Endothelial cell (in vitro differentiated cells): Measurements from ENCODE around the gene PDE4D. TPM values are rescaled to one million over a fixed set of nuclear protein-coding genes. Genes with fewer than 3 reads are reported as not detected.

Experiments used
- DNase-seq: peaks from one replicate; pipeline ENCODE4 v3.0.0; 2021; ENCODE audit warnings: low spot score
- H3K27ac Mint-ChIP-seq: one replicate; pipeline ENCODE4 v1.8.0; 2021; ENCODE audit warnings: mixed read lengths, inconsistent platforms; ENCODE audit not compliant: unreplicated experiment
- H3K27me3 Mint-ChIP-seq: one replicate; pipeline ENCODE4 v1.8.0; 2021; ENCODE audit warnings: mild to moderate bottlenecking, moderate library complexity, mixed read lengths, inconsistent platforms; ENCODE audit not compliant: unreplicated experiment
- H3K36me3 Mint-ChIP-seq: one replicate; pipeline ENCODE4 v1.8.0; 2021; ENCODE audit warnings: mild to moderate bottlenecking, low read depth, mixed read lengths, inconsistent platforms; ENCODE audit not compliant: unreplicated experiment
- H3K4me1 Mint-ChIP-seq: one replicate; pipeline ENCODE4 v1.8.0; 2021; ENCODE audit warnings: mild to moderate bottlenecking, mixed read lengths, inconsistent platforms; ENCODE audit not compliant: unreplicated experiment
- H3K4me3 Mint-ChIP-seq: one replicate; pipeline ENCODE4 v1.8.0; 2021; ENCODE audit warnings: mild to moderate bottlenecking, mixed read lengths, inconsistent platforms; ENCODE audit not compliant: unreplicated experiment
- H3K9me3 Mint-ChIP-seq: one replicate; pipeline ENCODE4 v1.8.0; 2021; ENCODE audit warnings: mixed read lengths, inconsistent platforms; ENCODE audit not compliant: unreplicated experiment
- total RNA-seq: library from RNA; stranded (reverse); fragmentation: NEBNext Ultra II Directional; extraction: Animal tissue kit (Norgen Biotek cat#: 25700); gene quantifications from one replicate; pipeline ENCODE4 v1.2.1, GENCODE V29; 2021; ENCODE audit not compliant: unreplicated experiment
- TF ChIP-seq, protein P1 (sequence below): fragments of 200-600 bp; sonication (generic); IDR thresholded peaks from one replicate; pipeline ENCODE4 v1.5.0; 2021; ENCODE audit warnings: antibody characterized with exemption; ENCODE audit not compliant: unreplicated experiment

The PDE4D gene
- total RNA-seq, 1 donor from 2014 or later, result 9.4 TPM

DNA sequence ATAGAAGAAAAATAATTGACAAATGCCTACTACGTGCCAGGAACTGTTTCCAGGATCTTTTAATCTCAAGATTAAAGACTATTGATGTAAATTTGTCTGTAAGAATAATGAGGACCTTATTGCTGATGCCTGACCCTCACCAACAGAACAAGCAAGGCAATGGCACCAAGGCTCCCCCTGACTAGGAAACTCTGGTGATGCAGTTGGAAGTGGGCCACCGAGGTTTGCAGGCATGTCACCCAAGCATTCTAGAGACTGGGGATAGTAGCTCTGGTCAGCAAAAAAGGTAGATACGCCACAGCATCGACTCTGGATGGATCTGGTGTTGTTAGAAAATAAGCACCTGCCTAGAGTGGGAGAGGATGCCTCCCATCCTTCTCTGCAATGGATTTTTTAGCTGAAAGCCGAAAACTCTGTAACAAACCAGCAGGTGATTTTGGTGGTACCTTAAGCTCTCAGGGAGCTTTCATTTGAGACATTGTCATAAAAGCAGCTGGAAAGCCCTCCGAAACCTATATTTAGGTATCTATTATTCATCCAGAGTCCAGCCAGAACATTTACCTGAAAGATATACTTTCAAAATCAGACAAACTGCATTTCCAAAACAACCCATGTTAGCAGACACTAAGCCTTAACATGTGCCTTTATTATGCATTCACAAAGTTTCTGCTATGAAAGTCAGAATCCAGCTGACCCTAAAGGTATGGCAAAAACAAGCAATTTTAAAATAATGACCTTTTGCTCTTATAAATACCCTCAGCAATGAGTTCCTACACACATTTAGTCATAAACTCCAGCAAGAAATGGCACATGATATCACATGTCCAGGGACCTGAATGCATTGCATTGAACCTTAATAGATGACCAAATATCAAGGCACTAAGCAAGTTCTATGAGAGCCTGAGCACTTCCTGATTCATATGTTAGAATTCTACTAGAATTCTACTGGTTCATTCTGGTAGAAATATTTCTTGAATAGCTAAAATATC, 308.4 kb downstream of the PDE4D start:
- peaks cover 3% of the 10 kb centered on the region for H3K27me3 Mint-ChIP-seq
- no peak for DNase-seq
- H3K27ac Mint-ChIP-seq, result no peak overlapping the region
- no peaks in the 10 kb centered on the region for H3K36me3 Mint-ChIP-seq
- H3K4me3 Mint-ChIP-seq, result no peak overlapping the region
- H3K4me1 Mint-ChIP-seq, result no peaks in the 10 kb centered on the region
- no peaks in the 10 kb centered on the region for H3K9me3 Mint-ChIP-seq
- TF ChIP-seq, protein P1, sequence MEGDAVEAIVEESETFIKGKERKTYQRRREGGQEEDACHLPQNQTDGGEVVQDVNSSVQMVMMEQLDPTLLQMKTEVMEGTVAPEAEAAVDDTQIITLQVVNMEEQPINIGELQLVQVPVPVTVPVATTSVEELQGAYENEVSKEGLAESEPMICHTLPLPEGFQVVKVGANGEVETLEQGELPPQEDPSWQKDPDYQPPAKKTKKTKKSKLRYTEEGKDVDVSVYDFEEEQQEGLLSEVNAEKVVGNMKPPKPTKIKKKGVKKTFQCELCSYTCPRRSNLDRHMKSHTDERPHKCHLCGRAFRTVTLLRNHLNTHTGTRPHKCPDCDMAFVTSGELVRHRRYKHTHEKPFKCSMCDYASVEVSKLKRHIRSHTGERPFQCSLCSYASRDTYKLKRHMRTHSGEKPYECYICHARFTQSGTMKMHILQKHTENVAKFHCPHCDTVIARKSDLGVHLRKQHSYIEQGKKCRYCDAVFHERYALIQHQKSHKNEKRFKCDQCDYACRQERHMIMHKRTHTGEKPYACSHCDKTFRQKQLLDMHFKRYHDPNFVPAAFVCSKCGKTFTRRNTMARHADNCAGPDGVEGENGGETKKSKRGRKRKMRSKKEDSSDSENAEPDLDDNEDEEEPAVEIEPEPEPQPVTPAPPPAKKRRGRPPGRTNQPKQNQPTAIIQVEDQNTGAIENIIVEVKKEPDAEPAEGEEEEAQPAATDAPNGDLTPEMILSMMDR, result no peak

DNA sequence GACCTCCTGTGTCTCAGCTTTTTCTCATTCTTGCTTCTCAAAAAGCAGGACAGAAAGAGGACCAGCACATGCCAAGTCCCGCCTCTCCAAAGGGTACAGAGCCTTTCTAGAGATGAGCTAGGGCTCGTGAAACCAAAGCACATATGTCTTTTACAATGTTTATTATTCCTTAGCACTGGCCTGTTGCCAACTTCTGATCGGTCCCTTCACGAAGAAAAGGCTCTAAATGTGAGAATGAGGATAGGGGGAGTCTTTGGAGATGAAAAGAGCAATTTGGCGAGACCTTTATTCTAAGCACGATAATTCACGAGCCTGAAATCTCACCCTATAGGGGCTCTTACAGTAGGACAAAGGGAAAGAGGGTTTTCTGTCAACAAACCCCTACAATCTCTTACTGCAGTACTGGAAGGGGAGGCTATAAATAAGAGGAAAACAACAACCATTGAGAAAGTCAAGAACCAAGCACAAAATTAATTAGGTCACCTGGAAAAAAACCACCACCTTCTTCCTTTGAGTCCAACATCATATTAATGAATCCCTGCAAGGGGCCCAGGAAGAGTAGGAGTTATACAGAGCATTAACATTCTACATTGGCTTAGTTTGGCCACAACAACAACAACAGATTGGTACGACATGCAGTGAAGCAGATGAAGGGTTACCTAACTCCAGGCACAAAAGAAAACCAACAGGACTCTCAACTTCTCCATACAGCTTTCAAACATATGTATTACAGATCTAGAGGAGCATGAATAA, 309.5 kb downstream of the PDE4D start:
- Mint-ChIP-seq H3K27ac (no peak overlapping the region), H3K9me3 (no peaks in the 10 kb centered on the region), H3K27me3 (peaks cover 3% of the 10 kb centered on the region), H3K36me3 (no peaks in the 10 kb centered on the region), H3K4me3 (no peak overlapping the region), H3K4me1 (no peaks in the 10 kb centered on the region)
- TF ChIP-seq, protein P1, result no peak
- no peak for DNase-seq

DNA sequence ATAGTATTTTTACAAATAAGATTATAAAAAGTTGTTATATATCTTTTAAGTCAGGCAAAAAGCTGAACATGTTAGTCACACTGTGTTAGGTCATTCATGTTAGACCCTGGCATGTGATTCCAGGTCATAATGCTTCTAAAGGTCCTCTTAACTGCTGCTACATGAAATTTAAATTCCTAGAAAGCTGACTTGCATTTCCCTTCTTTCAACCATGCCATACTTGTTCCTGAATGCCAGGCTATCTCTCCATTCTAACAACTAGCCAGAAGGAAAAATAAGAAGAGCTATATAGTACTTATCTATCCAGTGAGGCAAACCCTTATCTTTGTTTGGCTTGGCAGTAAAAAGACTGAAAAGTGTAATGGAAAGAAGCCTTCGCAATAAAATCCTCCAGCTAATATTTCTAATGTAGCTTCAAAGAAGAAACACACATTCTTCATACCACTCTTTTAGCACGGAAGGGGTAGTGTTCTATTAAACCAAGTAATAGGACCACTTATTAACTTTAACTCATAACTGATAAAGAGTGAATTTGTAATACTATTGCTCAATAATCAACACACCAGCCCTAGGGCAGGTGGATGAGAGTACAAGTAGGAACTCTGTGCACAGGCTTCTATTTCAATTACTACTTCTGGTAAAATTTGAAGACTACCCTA, 310.2 kb downstream of the PDE4D start:
- Mint-ChIP-seq H3K9me3 (no peaks in the 10 kb centered on the region), H3K4me3 (no peak overlapping the region), H3K4me1 (no peaks in the 10 kb centered on the region), H3K27me3 (peaks cover 4% of the 10 kb centered on the region), H3K27ac (no peak overlapping the region), H3K36me3 (no peaks in the 10 kb centered on the region)
- TF ChIP-seq, protein P1, result no peak
- DNase-seq, result no peak

DNA sequence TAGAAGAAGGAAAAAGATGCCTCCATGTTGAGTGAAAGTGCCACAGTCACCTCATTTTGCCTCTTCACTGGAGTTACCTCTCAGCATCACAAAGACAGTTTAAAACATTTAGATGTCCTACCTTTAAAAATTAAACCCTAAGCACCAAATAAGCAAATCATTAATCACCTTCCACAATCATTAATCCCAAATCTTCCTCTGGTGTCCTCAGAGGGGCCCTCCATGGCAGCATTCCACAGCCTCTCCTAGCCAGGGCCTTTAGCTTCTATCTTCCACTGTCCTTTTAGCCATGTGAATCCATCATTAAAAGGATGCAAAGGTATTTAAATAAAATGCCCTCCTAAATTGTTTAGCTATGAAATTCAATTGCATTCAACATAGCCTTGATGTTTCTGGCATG, 310.8 kb downstream of the PDE4D start:
- no peak overlapping the region for H3K27ac Mint-ChIP-seq
- peaks cover 4% of the 10 kb centered on the region for H3K27me3 Mint-ChIP-seq
- DNase-seq, result no peak
- H3K36me3 Mint-ChIP-seq, result no peaks in the 10 kb centered on the region
- H3K4me3 Mint-ChIP-seq, result no peak overlapping the region
- H3K9me3 Mint-ChIP-seq, result no peaks in the 10 kb centered on the region
- TF ChIP-seq, protein P1, result no peak
- H3K4me1 Mint-ChIP-seq, result no peaks in the 10 kb centered on the region
